WTC11 (cell line): Measurements from ENCODE around the gene ABCG1. TPM values are rescaled to one million over a fixed set of nuclear protein-coding genes. Genes with fewer than 3 reads are reported as not detected.

Experiments
- ATAC-seq: fragments of 200-7000 bp; cut with Tn5 transposase; 2 replicates; pipeline ENCODE4 v1.10.0; 2021; ENCODE audit warnings: mild to moderate bottlenecking, moderate library complexity
- CTCF ChIA-PET: fragments of 300-600 bp; sonication (Branson Sonifier 250); formaldehyde crosslinking; loops from one replicate; lab custom pipeline; 2021; ENCODE audit warnings: antibody characterized with exemption; lab: Charles Lee
- POLR2A ChIA-PET: fragments of 350-600 bp; sonication (Branson Sonifier 250); formaldehyde crosslinking; loops from one replicate; lab custom pipeline; 2021; ENCODE audit warnings: antibody characterized with exemption; lab: Charles Lee
- DNase-seq: peaks from one replicate; pipeline ENCODE4 v3.0.0; 2021; ENCODE audit warnings: low spot score
- H3K27ac Mint-ChIP-seq: 2 replicates; pipeline ENCODE4 v1.8.0; 2021; ENCODE audit warnings: mixed read lengths
- H3K27me3 Mint-ChIP-seq: 2 replicates; pipeline ENCODE4 v1.8.0; 2021; ENCODE audit warnings: low read depth, mild to moderate bottlenecking, moderate library complexity, mixed read lengths
- H3K36me3 Mint-ChIP-seq: 2 replicates; pipeline ENCODE4 v1.8.0; 2021; ENCODE audit warnings: mixed read lengths
- H3K4me1 Mint-ChIP-seq: 2 replicates; pipeline ENCODE4 v1.8.0; 2022; ENCODE audit warnings: mixed read lengths
- H3K4me3 Mint-ChIP-seq: 2 replicates; pipeline ENCODE4 v1.8.0; 2021; ENCODE audit warnings: mild to moderate bottlenecking, moderate library complexity, mixed read lengths
- H3K9me3 Mint-ChIP-seq: 2 replicates; pipeline ENCODE4 v1.8.0; 2021; ENCODE audit warnings: mixed read lengths
- ATF6 ChIP-seq: sonication (generic); formaldehyde crosslinking; IDR thresholded peaks from 2 replicates; pipeline ENCODE4 v1.8.1; 2023; ENCODE audit warnings: mild to moderate bottlenecking, missing genetic modification reagents
- CREB1 ChIP-seq: sonication (generic); formaldehyde crosslinking; IDR thresholded peaks from 2 replicates; pipeline ENCODE4 v1.8.0; 2023; ENCODE audit warnings: mild to moderate bottlenecking, missing genetic modification reagents
- CTCF ChIP-seq: fragments of 200-600 bp; IDR thresholded peaks from 2 replicates; pipeline ENCODE4 v1.8.0; 2022; ENCODE audit warnings: antibody characterized with exemption
- E2F1 ChIP-seq: sonication (generic); formaldehyde crosslinking; IDR thresholded peaks from 2 replicates; pipeline ENCODE4 v1.8.0; 2022; ENCODE audit warnings: mild to moderate bottlenecking, missing genetic modification reagents
- ESRRA ChIP-seq: sonication (generic); formaldehyde crosslinking; IDR thresholded peaks from 2 replicates; pipeline ENCODE4 v1.8.1; 2022; ENCODE audit warnings: mild to moderate bottlenecking, missing genetic modification reagents, borderline replicate concordance
- HMGA2 ChIP-seq: fragments of 250-450 bp; sonication (Bioruptor Pico); IDR thresholded peaks from 2 replicates; pipeline ENCODE4 v1.4.0; 2021; ENCODE audit warnings: mild to moderate bottlenecking, moderate library complexity
- IRF2 ChIP-seq: sonication (generic); formaldehyde crosslinking; IDR thresholded peaks from 2 replicates; pipeline ENCODE4 v1.8.0; 2022; ENCODE audit warnings: low read depth, missing genetic modification reagents, borderline replicate concordance
- NR3C1 ChIP-seq: sonication (generic); formaldehyde crosslinking; conservative IDR thresholded peaks from 2 replicates; pipeline ENCODE4 v1.8.1; 2023; ENCODE audit warnings: low read depth, mild to moderate bottlenecking, missing genetic modification reagents
- OVOL2 ChIP-seq: fragments of 250-450 bp; sonication (Bioruptor Pico); IDR thresholded peaks from 2 replicates; pipeline ENCODE4 v1.9.0; 2021; ENCODE audit warnings: mild to moderate bottlenecking, borderline replicate concordance
- PRDM15 ChIP-seq: sonication (generic); formaldehyde crosslinking; IDR thresholded peaks from 2 replicates; pipeline ENCODE4 v1.8.0; 2022; ENCODE audit warnings: missing genetic modification reagents
- RORB ChIP-seq: fragments of 250-450 bp; sonication (Bioruptor Pico); IDR thresholded peaks from 2 replicates; pipeline ENCODE4 v1.9.0; 2021; ENCODE audit warnings: mild to moderate bottlenecking
- SP1 ChIP-seq: sonication (generic); formaldehyde crosslinking; conservative IDR thresholded peaks from 2 replicates; pipeline ENCODE4 v1.8.1; 2022; ENCODE audit warnings: missing genetic modification reagents
- TP53 ChIP-seq: sonication (generic); formaldehyde crosslinking; IDR thresholded peaks from 2 replicates; pipeline ENCODE4 v1.8.1; 2023; ENCODE audit warnings: mild to moderate bottlenecking, missing genetic modification reagents
- ZNF138 ChIP-seq: sonication (generic); formaldehyde crosslinking; conservative IDR thresholded peaks from 2 replicates; pipeline ENCODE4 v1.8.1; 2022; ENCODE audit warnings: mild to moderate bottlenecking, moderate library complexity, missing genetic modification reagents
- ZNF232 ChIP-seq: sonication (generic); formaldehyde crosslinking; IDR thresholded peaks from 2 replicates; pipeline ENCODE4 v1.8.0; 2022; ENCODE audit warnings: mild to moderate bottlenecking, missing genetic modification reagents
- total RNA-seq: library from RNA; stranded (reverse); gene quantifications from 3 replicates; pipeline ENCODE4 v1.2.3, GENCODE V29; 2021
- TF ChIP-seq, protein P1 (sequence below): sonication (generic); formaldehyde crosslinking; IDR thresholded peaks from 2 replicates; pipeline ENCODE4 v1.8.1; 2022; ENCODE audit warnings: low read depth, mild to moderate bottlenecking, moderate library complexity, missing genetic modification reagents, borderline replicate concordance
- TF ChIP-seq, protein P2 (sequence below): fragments of 250-450 bp; sonication (Bioruptor Pico); IDR thresholded peaks from 2 replicates; pipeline ENCODE4 v1.9.0; 2021; ENCODE audit warnings: mild to moderate bottlenecking
- TF ChIP-seq, protein P3 (sequence below): fragments of 250-450 bp; sonication (Bioruptor Pico); IDR thresholded peaks from 2 replicates; pipeline ENCODE4 v1.8.0; 2021; ENCODE audit warnings: mild to moderate bottlenecking

The ABCG1 gene
- total RNA-seq, 1 experiment from 2014 or later = 4.0 TPM

GRCh38 chr21:42255825-42256224 is 36.9 kb downstream of the ABCG1 start:
- ChIA-PET POLR2A (no interaction called here), CTCF (interaction anchor here (0.6 to 1.4 kb wide), 8 partner anchors 10 to 185 kb away, joined by 3 to 5 read pairs (median 4); no protein-coding TSS in a partner anchor)
- Mint-ChIP-seq H3K4me3 (no peak overlapping the region), H3K9me3 (no peaks in the 10 kb centered on the region), H3K4me1 (no peaks in the 10 kb centered on the region), H3K27me3 (no peaks in the 10 kb centered on the region), H3K36me3 (no peaks in the 10 kb centered on the region), H3K27ac (no peak overlapping the region)
- ATAC-seq (peak; percentile 27; the same call in 1 of the 2 replicates), DNase-seq (peak; percentile 47)
- TF ChIP-seq CTCF = peak; percentile 26; the same call in 1 of the 2 replicates
- TF ChIP-seq, protein P1, sequence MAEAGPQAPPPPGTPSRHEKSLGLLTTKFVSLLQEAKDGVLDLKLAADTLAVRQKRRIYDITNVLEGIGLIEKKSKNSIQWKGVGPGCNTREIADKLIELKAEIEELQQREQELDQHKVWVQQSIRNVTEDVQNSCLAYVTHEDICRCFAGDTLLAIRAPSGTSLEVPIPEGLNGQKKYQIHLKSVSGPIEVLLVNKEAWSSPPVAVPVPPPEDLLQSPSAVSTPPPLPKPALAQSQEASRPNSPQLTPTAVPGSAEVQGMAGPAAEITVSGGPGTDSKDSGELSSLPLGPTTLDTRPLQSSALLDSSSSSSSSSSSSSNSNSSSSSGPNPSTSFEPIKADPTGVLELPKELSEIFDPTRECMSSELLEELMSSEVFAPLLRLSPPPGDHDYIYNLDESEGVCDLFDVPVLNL = no peak

DNA sequence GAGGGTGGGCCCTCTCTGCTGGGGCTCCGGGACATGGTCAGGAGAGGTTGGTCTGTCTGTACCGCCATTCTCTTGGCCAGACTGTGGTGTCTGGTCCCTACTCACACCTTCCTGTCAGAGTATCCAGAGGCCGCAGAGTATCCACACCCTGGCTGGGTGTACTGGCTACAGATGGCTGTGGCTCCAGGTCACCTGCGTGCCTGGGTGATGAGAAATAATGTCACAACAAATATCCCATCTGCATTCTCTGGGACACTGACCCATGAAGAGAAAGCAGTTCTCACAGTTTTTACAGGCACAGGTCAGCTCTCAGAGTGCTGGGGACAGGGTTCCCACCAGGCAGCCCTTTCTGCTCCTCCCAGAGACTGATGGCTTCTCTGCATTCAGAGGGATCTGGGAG is 37.4 kb downstream of the ABCG1 start:
- Mint-ChIP-seq H3K36me3 (no peaks in the 10 kb centered on the region), H3K27me3 (no peaks in the 10 kb centered on the region), H3K4me1 (0 out of 2 replicates have a peak, but pooled peaks cover 2% of the 10 kb centered on the region), H3K9me3 (no peaks in the 10 kb centered on the region), H3K27ac (no peak overlapping the region), H3K4me3 (no peak overlapping the region)
- DNase-seq (no peak), ATAC-seq (no peak)
- CTCF ChIA-PET = interaction anchor here (1.3 to 1.6 kb wide), 8 partner anchors 10 to 125 kb away, joined by 3 to 5 read pairs (median 4); no protein-coding TSS in a partner anchor
- POLR2A ChIA-PET = no interaction called here
- no peak for TF ChIP-seq ZNF138 (CRISPR knock-in tag)
- TF ChIP-seq ZNF232 = no peak
- no peak for TF ChIP-seq TP53 (CRISPR knock-in tag)
- TF ChIP-seq HMGA2 (CRISPR knock-in tag) = no peak
- TF ChIP-seq CREB1 (CRISPR knock-in tag) = no peak
- TF ChIP-seq OVOL2 = no peak
- no peak for TF ChIP-seq CTCF
- TF ChIP-seq, protein P2, sequence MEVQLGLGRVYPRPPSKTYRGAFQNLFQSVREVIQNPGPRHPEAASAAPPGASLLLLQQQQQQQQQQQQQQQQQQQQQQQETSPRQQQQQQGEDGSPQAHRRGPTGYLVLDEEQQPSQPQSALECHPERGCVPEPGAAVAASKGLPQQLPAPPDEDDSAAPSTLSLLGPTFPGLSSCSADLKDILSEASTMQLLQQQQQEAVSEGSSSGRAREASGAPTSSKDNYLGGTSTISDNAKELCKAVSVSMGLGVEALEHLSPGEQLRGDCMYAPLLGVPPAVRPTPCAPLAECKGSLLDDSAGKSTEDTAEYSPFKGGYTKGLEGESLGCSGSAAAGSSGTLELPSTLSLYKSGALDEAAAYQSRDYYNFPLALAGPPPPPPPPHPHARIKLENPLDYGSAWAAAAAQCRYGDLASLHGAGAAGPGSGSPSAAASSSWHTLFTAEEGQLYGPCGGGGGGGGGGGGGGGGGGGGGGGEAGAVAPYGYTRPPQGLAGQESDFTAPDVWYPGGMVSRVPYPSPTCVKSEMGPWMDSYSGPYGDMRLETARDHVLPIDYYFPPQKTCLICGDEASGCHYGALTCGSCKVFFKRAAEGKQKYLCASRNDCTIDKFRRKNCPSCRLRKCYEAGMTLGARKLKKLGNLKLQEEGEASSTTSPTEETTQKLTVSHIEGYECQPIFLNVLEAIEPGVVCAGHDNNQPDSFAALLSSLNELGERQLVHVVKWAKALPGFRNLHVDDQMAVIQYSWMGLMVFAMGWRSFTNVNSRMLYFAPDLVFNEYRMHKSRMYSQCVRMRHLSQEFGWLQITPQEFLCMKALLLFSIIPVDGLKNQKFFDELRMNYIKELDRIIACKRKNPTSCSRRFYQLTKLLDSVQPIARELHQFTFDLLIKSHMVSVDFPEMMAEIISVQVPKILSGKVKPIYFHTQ (CRISPR knock-in tag) = no peak
- TF ChIP-seq ESRRA = no peak
- TF ChIP-seq PRDM15 (CRISPR knock-in tag) = no peak
- TF ChIP-seq ATF6 (CRISPR knock-in tag) = no peak
- TF ChIP-seq NR3C1 (CRISPR knock-in tag) = no peak
- TF ChIP-seq RORB (CRISPR knock-in tag) = no peak
- TF ChIP-seq E2F1 = no peak
- TF ChIP-seq, protein P3, sequence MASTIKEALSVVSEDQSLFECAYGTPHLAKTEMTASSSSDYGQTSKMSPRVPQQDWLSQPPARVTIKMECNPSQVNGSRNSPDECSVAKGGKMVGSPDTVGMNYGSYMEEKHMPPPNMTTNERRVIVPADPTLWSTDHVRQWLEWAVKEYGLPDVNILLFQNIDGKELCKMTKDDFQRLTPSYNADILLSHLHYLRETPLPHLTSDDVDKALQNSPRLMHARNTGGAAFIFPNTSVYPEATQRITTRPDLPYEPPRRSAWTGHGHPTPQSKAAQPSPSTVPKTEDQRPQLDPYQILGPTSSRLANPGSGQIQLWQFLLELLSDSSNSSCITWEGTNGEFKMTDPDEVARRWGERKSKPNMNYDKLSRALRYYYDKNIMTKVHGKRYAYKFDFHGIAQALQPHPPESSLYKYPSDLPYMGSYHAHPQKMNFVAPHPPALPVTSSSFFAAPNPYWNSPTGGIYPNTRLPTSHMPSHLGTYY (CRISPR knock-in tag) = no peak
- no peak for TF ChIP-seq SP1 (CRISPR knock-in tag)
- TF ChIP-seq IRF2 (CRISPR knock-in tag) = no peak
